ENCODE data around the gene UCN. TPM values are rescaled to one million over a fixed set of nuclear protein-coding genes. Genes with fewer than 3 reads are reported as not detected.

Gene UCN
- total and polyA plus RNA-seq, 2 donors (not counting 3 experiments of a cell fraction or from before 2014, with no cell fraction given): 0.75 to 1.2 TPM

GRCh38 chr2:27304488-27305240 is 3.6 kb downstream of the UCN start:
- Histone ChIP-seq H3K4me1 (ENCODE audit: control insufficient read depth, extremely low read depth, insufficient read depth, low read length) (peaks cover 8% of the 10 kb centered on the region), H3K4me2 (ENCODE audit: insufficient read depth, low read length) (no peak overlapping the region), H3K27me3 (ENCODE audit: control insufficient read depth in 2 of 2, insufficient read depth in 2 of 2, low read length in 2 of 2) (peaks cover 25 to 41% of the 10 kb centered on the region in 2 experiments), H4K20me1 (replicated peaks; ENCODE audit: control insufficient read depth, extremely low read depth, insufficient read depth, low read length) (no peaks in the 10 kb centered on the region), H3K9ac (replicated peaks; ENCODE audit: extremely low read depth, insufficient read depth, low read length) (no peak overlapping the region), H3K9me3 (replicated peaks; ENCODE audit: control insufficient read depth, insufficient read depth, low read length) (no peaks in the 10 kb centered on the region), H2AFZ (ENCODE audit: low read depth, low read length) (no peak overlapping the region), H3K79me2 (ENCODE audit: control insufficient read depth, insufficient read depth, low read length) (no peaks in the 10 kb centered on the region), H3K27ac (ENCODE audit: insufficient read depth, low read depth, low read length) (no peak overlapping the region), H3K36me3 (ENCODE audit: control insufficient read depth in 2 of 2, extremely low read depth in 1 of 2, insufficient read depth in 2 of 2, low read length in 2 of 2) (no peaks in the 10 kb centered on the region), H3K4me3 (replicated peaks in 1 of 3; ENCODE audit: insufficient read depth in 1 of 3, low read depth in 1 of 3, low read length in 3 of 3) (no peak overlapping the region), H3K9me1 (replicated peaks; ENCODE audit: control insufficient read depth, extremely low read depth, insufficient read depth, low read length) (no peaks in the 10 kb centered on the region)
- TF ChIP-seq MYC (IDR thresholded peaks at IDR 0.05; ENCODE audit: low read depth, low read length) (no peak), GATA2 (IDR thresholded peaks at IDR 0.05; ENCODE audit: insufficient read depth, insufficient read length, low read depth, low read length) (no peak), JUN (IDR thresholded peaks at IDR 0.05; ENCODE audit: borderline replicate concordance, insufficient read depth, insufficient read length, low read depth) (no peak), POLR2AphosphoS5 (IDR thresholded peaks at IDR 0.05; ENCODE audit: insufficient read depth, low read depth, low read length) (no peak), CTCF (IDR thresholded peaks at IDR 0.05; ENCODE audit: extremely low read depth in 1 of 2, insufficient read depth in 1 of 2, low read depth in 1 of 2, low read length in 2 of 2) (no peak), FOS (IDR thresholded peaks at IDR 0.05; ENCODE audit: borderline replicate concordance, insufficient read depth, low read length) (no peak), MAX (IDR thresholded peaks at IDR 0.05; ENCODE audit: insufficient read depth, insufficient read length) (no peak), POLR2A (IDR thresholded peaks at IDR 0.05; ENCODE audit: low read depth, low read length) (no peak), EZH2 (IDR thresholded peaks at IDR 0.05; ENCODE audit: borderline replicate concordance, low read depth, low read length, severe bottlenecking) (no peak)
- intact Hi-C loops (cut with micrococcal nuclease): no loop called here
- dilution Hi-C loops (cut with MboI; ENCODE audit: extremely low pct_ligation_motif_present, low sequenced_read_pairs): no loop called here
- DNase-seq (ENCODE audit: low read depth, low spot score) (no peak), FAIRE-seq (no peak)
- no TSS peak for BruUV-seq (replicated peaks)
- POLR2A ChIA-PET: no interaction called here
- CTCF ChIA-PET: interaction anchor here (1.0 to 6.7 kb wide), 7 partner anchors 12 to 207 kb away, joined by 3 to 115 read pairs (median 4); partner anchors contain the start of genes CAD and TRIM54

Measured in endothelial cell of umbilical vein (primary cell).